GM23338 (cell line): Measurements from ENCODE around the gene CTNS.

Experiments
- CREB1 ChIP-seq: fragments of 250-450 bp; sonication (Bioruptor Pico); IDR thresholded peaks from 2 replicates; pipeline ENCODE4 v1.5.0; 2020; ENCODE audit warnings: low read depth, mild to moderate bottlenecking, moderate library complexity
- EZH2 ChIP-seq: fragments of 200-600 bp; sonication (generic); IDR thresholded peaks from one replicate; pipeline ENCODE4 v1.8.0; 2017; ENCODE audit warnings: antibody characterized with exemption, mild to moderate bottlenecking, low read depth; ENCODE audit not compliant: unreplicated experiment
- EZH2phosphoT487 ChIP-seq: fragments of 200-600 bp; sonication (generic); IDR thresholded peaks from one replicate; pipeline ENCODE4 v1.8.1; 2018; ENCODE audit warnings: antibody characterized with exemption; ENCODE audit not compliant: unreplicated experiment
- JUNB ChIP-seq: IDR thresholded peaks from one replicate; pipeline ENCODE4 v1.6.1; 2016; ENCODE audit warnings: antibody characterized with exemption; ENCODE audit not compliant: unreplicated experiment
- NANOG ChIP-seq: IDR thresholded peaks from 2 replicates; pipeline ENCODE4 v1.6.1; 2016; ENCODE audit warnings: antibody characterized with exemption, borderline replicate concordance
- POLR2AphosphoS5 ChIP-seq: IDR thresholded peaks from 2 replicates; pipeline ENCODE4 v1.6.1; 2016; ENCODE audit warnings: antibody characterized with exemption, low read depth
- STAT1 ChIP-seq: IDR thresholded peaks from one replicate; pipeline ENCODE4 v1.6.1; 2016; ENCODE audit warnings: antibody characterized with exemption; ENCODE audit not compliant: unreplicated experiment
- ZNF114 ChIP-seq: fragments of 250-450 bp; sonication (Bioruptor Pico); IDR thresholded peaks from 2 replicates; pipeline ENCODE4 v1.5.0; 2020; ENCODE audit warnings: mild to moderate bottlenecking, moderate library complexity
- ZNF331 ChIP-seq: fragments of 250-450 bp; sonication (Bioruptor Pico); IDR thresholded peaks from 2 replicates; pipeline ENCODE4 v1.5.0; 2020; ENCODE audit warnings: low read depth, mild to moderate bottlenecking, moderate library complexity
- TF ChIP-seq, protein P1 (sequence below), 2 experiments: fragments of 200-600 bp in 1 of 2; sonication (generic) in 1 of 2; conservative IDR thresholded peaks; 2 replicates each; pipeline versions ENCODE4 v1.5.1 to v1.6.1; 2016 to 2017; ENCODE audit warnings: antibody characterized with exemption in 2 of 2, low read depth in 2 of 2, mild to moderate bottlenecking in 2 of 2, moderate library complexity in 1 of 2
- TF ChIP-seq, protein P2 (sequence below): IDR thresholded peaks from 2 replicates; pipeline ENCODE4 v1.6.1; 2016; ENCODE audit warnings: antibody characterized with exemption
- TF ChIP-seq, protein P3 (sequence below): IDR thresholded peaks from one replicate; pipeline ENCODE4 v1.6.1; 2018; ENCODE audit warnings: antibody characterized with exemption; ENCODE audit not compliant: unreplicated experiment
- TF ChIP-seq, protein P4 (sequence below): fragments of 250-450 bp; sonication (Bioruptor Pico); IDR thresholded peaks from 2 replicates; pipeline ENCODE4 v1.5.0; 2020; ENCODE audit warnings: mild to moderate bottlenecking, moderate library complexity

DNA sequence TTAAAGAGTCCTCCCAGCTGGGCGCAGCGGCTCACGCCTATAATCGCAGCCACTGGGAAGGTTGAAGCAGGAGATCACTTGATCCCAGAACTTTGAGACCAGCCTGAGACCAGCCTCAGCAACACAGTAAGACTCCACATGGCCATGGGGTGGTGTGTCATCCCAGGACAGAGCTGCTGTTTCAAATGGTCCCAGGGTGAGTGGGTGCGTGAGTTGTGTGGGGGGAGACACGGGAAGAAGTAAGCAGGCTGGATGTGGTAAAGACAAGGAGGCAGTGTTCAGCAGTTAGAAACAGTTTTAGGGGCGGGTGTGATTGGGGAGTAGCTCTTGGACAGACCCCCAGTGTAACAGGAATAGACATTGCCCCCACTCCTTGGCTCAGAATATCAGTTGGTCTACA, 4.3 kb upstream of the CTNS start:
- TF ChIP-seq, protein P1, sequence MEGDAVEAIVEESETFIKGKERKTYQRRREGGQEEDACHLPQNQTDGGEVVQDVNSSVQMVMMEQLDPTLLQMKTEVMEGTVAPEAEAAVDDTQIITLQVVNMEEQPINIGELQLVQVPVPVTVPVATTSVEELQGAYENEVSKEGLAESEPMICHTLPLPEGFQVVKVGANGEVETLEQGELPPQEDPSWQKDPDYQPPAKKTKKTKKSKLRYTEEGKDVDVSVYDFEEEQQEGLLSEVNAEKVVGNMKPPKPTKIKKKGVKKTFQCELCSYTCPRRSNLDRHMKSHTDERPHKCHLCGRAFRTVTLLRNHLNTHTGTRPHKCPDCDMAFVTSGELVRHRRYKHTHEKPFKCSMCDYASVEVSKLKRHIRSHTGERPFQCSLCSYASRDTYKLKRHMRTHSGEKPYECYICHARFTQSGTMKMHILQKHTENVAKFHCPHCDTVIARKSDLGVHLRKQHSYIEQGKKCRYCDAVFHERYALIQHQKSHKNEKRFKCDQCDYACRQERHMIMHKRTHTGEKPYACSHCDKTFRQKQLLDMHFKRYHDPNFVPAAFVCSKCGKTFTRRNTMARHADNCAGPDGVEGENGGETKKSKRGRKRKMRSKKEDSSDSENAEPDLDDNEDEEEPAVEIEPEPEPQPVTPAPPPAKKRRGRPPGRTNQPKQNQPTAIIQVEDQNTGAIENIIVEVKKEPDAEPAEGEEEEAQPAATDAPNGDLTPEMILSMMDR (conservative IDR thresholded peaks at IDR 0.05; ENCODE audit: low read depth in 2 of 2) = no peak
- no peak for TF ChIP-seq EZH2phosphoT487
- no peak for TF ChIP-seq POLR2AphosphoS5
- no peak for TF ChIP-seq CREB1 (CRISPR knock-in tag)
- TF ChIP-seq, protein P2, sequence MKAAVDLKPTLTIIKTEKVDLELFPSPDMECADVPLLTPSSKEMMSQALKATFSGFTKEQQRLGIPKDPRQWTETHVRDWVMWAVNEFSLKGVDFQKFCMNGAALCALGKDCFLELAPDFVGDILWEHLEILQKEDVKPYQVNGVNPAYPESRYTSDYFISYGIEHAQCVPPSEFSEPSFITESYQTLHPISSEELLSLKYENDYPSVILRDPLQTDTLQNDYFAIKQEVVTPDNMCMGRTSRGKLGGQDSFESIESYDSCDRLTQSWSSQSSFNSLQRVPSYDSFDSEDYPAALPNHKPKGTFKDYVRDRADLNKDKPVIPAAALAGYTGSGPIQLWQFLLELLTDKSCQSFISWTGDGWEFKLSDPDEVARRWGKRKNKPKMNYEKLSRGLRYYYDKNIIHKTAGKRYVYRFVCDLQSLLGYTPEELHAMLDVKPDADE = no peak
- no peak for TF ChIP-seq EZH2
- TF ChIP-seq, protein P3, sequence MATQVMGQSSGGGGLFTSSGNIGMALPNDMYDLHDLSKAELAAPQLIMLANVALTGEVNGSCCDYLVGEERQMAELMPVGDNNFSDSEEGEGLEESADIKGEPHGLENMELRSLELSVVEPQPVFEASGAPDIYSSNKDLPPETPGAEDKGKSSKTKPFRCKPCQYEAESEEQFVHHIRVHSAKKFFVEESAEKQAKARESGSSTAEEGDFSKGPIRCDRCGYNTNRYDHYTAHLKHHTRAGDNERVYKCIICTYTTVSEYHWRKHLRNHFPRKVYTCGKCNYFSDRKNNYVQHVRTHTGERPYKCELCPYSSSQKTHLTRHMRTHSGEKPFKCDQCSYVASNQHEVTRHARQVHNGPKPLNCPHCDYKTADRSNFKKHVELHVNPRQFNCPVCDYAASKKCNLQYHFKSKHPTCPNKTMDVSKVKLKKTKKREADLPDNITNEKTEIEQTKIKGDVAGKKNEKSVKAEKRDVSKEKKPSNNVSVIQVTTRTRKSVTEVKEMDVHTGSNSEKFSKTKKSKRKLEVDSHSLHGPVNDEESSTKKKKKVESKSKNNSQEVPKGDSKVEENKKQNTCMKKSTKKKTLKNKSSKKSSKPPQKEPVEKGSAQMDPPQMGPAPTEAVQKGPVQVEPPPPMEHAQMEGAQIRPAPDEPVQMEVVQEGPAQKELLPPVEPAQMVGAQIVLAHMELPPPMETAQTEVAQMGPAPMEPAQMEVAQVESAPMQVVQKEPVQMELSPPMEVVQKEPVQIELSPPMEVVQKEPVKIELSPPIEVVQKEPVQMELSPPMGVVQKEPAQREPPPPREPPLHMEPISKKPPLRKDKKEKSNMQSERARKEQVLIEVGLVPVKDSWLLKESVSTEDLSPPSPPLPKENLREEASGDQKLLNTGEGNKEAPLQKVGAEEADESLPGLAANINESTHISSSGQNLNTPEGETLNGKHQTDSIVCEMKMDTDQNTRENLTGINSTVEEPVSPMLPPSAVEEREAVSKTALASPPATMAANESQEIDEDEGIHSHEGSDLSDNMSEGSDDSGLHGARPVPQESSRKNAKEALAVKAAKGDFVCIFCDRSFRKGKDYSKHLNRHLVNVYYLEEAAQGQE = no peak
- no peak for TF ChIP-seq STAT1
- TF ChIP-seq JUNB = no peak
- TF ChIP-seq ZNF114 = no peak
- no peak for TF ChIP-seq ZNF331 (CRISPR knock-in tag)
- no peak for TF ChIP-seq NANOG
- TF ChIP-seq, protein P4, sequence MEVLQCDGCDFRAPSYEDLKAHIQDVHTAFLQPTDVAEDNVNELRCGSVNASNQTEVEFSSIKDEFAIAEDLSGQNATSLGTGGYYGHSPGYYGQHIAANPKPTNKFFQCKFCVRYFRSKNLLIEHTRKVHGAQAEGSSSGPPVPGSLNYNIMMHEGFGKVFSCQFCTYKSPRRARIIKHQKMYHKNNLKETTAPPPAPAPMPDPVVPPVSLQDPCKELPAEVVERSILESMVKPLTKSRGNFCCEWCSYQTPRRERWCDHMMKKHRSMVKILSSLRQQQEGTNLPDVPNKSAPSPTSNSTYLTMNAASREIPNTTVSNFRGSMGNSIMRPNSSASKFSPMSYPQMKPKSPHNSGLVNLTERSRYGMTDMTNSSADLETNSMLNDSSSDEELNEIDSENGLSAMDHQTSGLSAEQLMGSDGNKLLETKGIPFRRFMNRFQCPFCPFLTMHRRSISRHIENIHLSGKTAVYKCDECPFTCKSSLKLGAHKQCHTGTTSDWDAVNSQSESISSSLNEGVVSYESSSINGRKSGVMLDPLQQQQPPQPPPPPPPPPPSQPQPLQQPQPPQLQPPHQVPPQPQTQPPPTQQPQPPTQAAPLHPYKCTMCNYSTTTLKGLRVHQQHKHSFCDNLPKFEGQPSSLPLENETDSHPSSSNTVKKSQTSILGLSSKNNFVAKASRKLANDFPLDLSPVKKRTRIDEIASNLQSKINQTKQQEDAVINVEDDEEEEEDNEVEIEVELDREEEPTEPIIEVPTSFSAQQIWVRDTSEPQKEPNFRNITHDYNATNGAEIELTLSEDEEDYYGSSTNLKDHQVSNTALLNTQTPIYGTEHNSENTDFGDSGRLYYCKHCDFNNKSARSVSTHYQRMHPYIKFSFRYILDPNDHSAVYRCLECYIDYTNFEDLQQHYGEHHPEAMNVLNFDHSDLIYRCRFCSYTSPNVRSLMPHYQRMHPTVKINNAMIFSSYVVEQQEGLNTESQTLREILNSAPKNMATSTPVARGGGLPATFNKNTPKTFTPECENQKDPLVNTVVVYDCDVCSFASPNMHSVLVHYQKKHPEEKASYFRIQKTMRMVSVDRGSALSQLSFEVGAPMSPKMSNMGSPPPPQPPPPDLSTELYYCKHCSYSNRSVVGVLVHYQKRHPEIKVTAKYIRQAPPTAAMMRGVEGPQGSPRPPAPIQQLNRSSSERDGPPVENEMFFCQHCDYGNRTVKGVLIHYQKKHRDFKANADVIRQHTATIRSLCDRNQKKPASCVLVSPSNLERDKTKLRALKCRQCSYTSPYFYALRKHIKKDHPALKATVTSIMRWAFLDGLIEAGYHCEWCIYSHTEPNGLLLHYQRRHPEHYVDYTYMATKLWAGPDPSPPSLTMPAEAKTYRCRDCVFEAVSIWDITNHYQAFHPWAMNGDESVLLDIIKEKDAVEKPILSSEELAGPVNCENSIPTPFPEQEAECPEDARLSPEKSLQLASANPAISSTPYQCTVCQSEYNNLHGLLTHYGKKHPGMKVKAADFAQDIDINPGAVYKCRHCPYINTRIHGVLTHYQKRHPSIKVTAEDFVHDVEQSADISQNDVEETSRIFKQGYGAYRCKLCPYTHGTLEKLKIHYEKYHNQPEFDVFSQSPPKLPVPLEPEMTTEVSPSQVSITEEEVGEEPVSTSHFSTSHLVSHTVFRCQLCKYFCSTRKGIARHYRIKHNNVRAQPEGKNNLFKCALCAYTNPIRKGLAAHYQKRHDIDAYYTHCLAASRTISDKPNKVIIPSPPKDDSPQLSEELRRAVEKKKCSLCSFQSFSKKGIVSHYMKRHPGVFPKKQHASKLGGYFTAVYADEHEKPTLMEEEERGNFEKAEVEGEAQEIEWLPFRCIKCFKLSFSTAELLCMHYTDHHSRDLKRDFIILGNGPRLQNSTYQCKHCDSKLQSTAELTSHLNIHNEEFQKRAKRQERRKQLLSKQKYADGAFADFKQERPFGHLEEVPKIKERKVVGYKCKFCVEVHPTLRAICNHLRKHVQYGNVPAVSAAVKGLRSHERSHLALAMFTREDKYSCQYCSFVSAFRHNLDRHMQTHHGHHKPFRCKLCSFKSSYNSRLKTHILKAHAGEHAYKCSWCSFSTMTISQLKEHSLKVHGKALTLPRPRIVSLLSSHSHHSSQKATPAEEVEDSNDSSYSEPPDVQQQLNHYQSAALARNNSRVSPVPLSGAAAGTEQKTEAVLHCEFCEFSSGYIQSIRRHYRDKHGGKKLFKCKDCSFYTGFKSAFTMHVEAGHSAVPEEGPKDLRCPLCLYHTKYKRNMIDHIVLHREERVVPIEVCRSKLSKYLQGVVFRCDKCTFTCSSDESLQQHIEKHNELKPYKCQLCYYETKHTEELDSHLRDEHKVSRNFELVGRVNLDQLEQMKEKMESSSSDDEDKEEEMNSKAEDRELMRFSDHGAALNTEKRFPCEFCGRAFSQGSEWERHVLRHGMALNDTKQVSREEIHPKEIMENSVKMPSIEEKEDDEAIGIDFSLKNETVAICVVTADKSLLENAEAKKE = no peak
